GM21528 (cell line): ENCODE data around the gene FBXL20.
"Not testable (repeated sequence)": the region's sequence is repeated elsewhere in the genome, so short reads cannot be mapped to it uniquely, and the experiment has no call there.

ENCODE experiments used
- ATAC-seq: cut with Tn5 transposase; IDR thresholded peaks from one replicate; pipeline ENCODE4 v1.9.1; 2021; ENCODE audit warnings: mild to moderate bottlenecking, moderate library complexity; ENCODE audit not compliant: unreplicated experiment, low FRiP score

The FBXL20 gene

DNA sequence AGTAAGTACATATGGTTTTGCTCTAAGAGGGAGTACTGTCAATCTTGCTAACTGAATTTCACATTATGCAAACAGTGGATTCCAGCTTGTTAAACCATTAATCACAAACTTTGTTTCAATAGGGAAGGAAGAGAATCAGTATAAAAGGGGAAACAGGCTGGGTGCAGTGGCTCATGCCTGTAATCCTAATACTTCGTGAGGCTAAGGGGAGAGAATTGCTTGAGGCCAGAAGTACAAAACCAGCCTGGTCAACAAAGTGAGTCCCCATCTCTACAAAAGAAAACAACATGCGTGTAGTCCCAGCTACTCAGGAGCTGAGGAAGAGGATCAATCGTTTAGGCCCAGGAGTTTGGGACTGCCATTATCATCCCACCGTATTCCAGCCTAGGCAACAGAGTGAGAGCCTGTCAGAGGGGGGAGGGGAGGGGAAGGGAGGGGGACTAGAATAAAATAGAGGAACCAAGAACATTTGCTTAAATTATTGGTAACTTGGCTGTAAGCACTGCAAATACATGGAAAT lies 65.7 kb downstream of the FBXL20 start:
- ATAC-seq, result no peak

DNA sequence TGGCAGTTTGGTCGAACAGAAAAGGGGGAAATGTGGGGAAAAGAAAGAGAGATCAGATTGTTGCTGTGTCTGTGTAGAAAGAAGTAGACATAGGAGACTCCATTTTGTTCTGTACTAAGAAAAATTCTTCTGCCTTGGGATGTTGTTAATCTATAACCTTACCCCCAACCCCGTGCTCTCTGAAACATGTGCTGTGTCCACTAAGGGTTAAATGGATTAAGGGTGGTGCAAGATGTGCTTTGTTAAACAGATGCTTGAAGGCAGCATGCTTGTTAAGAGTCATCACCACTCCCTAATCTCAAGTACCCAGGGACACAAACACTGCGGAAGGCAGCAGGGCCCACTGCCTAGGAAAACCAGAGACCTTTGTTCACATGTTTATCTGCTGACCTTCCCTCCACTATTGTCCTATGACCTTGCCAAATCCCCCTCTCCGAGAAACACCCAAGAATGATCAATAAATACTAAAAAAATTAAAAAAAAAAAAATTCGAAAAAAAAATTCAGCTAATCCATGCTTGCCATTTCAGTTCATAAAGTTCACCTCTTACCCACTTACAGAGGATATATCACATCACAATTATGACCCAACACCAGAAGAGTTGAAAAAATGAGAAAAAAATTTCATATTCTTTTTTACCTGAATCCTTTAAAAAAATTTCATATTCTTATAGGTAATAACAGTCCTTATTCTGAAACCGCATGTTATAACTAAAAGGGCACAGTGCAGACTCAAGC lies 67.2 kb downstream of the FBXL20 start:
- not testable (repeated sequence) for ATAC-seq

DNA sequence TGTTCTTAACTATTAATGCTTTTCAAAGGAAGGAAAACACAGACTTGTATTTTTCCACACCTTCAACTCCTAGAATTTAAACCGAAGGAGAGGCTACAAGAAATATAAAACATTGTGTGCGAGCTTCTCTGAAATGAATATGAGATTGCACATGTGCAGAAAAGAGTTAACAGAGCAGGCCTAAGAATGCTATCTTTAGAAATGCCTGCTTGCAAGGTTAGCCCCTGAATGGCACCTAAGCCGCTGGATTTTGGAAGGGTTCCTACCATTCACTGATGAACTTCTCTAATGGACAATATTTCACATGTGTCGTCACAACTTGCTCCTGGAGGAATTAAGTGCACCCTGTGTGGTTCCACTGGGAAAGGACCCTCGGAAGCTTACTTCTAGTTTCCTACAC lies 69.3 kb downstream of the FBXL20 start:
- ATAC-seq, result no peak

DNA sequence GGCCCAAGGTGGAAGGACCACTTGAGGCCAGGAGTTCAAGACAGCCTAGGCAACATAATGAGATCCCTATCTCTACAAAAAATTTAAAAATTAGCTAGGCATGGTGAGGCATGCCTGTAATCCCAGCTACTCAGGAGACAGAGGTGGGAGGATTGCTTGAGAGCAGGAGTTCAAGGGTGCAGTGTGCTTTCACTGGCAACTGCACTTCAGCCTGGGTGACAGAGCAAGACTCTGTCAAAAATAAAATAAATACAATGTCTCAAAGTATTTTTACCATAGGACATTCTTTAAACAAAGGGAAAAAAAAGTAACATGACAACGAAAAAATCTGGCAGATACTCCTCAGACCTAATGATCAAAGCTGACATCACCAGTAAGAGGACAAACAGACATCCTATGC lies 72.6 kb downstream of the FBXL20 start:
- no peak for ATAC-seq

DNA sequence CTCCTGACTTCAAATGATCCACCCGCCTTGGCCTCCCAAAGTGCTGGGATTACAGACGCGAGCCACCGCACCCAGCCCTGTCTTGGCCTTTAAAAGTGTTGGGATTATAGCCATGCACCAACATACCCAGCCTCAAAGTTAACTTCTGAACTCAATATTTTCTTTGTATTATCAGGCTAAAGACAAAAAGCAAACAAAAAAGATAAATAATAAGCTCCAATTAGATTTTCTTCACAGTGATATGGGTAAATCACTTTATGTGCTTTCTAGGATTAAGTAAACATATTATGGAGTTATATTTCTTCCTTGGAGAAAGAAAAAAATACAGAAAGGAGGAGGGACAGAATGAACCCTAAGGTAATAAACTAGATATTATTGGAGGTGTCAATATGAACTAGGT lies 74.3 kb downstream of the FBXL20 start:
- no peak for ATAC-seq

DNA sequence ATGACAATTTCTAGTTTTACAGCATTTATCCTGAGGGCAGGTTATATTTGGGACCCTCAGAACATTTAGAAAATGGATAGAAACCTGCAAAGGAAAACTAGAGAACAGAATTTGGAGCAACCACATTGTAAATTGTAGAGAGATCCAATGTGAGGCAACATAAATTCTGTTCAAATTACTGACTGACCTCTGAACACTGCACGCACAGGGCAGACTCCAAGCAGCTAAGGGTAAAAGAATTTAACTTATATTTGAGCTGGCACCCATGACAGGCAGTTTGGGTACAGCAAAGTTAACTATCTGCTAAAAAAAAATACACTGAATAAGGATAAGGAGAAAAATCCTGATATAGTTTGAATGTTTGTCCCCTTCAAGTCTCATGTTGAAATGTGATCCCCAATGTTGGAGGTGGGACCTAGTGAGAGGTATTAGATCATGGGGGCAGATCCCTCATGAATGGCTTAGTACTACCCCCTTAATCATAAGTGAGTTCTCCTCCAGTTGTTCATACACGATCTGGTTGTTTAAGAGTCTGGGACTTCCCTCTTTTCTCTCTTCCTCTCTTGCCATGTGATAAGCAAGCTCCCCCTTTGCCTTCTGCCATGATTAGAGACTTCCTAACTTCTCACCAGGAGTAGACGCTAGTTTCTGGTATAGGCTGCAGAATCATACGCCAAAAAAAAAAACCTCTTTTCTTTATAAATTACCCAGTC lies 75.7 kb downstream of the FBXL20 start:
- ATAC-seq, result no peak

DNA sequence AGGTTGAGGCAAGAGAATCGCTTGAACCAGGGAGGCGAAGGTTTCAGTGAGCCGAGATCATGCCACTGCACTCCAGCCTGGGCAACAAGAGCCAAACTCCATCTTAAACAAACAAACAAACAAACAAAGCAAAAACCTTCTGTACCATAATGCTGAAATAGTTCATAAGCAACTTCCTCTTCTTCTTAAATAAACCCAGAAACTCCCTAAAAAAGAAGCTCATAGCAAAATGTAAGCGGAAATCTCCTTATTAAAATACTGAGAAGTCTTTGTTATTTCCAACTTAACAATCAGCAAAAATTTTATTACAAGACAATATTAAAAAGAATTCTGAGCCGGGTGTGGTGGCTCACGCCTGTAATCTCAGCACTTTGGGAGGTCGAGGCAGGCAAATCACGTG lies 82.8 kb downstream of the FBXL20 start:
- no peak for ATAC-seq

DNA sequence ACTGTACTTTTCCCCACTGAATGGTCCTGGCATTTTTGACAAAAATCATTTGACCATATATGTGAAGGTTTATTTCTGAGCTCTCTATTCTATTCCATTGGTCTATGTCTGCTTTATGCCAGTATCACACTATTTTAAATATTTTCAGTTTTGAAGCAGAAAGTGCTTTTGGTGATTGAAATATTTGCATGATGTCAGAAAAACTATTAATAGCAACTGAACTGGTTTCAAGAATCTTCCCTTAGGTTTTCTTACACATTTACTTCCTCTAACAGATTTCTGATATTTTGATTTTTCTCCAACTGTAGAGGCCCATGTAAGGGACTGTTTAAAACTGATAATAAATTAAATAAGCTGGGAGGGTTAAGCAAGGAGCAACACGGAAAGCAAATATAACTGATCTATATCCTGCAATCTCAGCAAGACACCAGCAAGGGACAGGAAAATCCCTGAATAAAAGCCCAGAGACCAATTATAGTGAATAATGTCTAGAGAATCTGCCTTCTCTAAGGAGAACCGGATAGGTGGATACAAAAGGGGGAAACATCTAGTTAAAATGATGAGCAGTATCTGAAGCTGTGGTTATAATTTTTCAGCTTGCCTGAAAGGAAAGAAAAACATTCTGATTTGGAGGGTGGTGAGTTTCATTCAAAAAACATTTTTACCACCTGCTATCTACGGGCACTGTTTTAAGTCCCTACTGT lies 94.8 kb downstream of the FBXL20 start:
- no peak for ATAC-seq

DNA sequence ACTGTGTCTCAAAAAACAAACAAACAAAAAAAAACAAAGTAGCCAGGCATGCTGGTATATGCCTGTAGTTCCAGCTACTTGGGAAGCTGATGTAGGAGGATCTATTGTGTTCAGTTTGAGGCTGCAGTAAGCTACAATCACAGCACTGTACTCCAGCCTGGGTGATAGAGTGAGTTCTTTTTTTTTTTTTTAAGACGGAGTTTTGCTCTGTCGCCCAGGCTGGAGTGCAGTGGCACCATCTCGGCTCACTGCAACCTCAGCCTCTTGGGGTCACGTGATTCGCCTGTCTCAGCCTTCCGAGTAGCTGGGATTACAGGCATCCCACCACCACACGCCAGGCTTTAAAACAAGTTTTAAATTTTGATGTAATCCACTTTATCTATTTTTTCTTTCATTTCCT lies 95.4 kb downstream of the FBXL20 start:
- ATAC-seq, result no peak

DNA sequence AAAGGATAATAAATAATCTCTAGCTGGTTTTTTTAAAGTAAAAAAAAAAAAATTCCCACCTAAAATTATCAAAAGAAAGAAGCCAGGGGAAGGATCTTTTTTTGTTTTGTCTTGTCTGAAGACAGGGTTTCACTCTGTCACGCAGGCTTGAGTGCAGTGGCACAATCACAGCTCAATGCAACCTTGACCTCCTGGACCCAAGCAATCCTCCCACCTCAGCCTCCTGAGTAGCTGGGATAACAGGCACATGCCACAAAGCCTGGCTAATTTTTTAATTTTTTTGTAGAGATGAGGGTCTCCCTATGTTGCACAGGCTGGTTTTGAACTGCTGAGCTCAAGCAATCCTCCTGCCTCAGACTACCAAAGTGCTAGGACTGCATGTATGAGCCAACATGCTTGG lies 97.2 kb downstream of the FBXL20 start:
- ATAC-seq, result no peak

DNA sequence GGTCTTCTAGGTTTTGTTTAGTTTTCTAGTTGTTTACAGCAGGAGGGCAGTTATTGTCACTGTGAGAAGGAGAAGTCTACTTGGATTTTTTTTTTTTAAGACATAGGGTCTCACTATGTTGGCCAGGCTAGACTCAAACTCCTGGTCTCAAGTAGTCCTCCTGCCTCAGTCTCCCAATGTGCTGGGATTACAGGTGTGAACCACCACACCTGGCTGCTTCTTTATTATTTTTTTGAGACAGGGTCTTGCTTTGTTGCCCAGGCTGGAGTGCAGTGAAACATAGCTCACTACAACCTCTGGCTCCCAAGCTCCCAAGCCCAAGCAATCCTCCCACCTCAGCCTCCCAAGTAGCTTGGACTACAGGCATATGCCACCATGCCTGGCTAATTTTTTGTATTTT lies 107.4 kb downstream of the FBXL20 start:
- no peak for ATAC-seq

DNA sequence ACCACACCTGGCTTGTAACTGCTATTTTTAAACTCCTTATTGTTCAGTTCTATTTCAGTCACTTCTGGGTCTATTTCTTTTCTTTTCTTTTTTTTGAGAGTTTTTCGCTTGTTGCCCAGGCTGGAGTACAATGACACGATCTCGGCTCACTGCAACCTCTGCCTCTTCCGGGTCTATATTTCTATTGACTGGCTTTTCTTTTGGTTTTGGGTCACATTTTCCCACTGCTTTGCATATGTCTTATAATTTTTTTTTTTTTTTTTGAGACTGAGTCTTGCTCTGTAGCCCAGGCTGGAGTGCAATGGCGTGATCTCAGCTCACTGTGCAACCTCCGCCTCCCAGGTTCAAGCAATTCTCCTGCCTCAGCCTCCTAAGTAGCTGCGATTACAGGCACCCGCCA lies 108.9 kb downstream of the FBXL20 start:
- ATAC-seq, result not testable (repeated sequence)

DNA sequence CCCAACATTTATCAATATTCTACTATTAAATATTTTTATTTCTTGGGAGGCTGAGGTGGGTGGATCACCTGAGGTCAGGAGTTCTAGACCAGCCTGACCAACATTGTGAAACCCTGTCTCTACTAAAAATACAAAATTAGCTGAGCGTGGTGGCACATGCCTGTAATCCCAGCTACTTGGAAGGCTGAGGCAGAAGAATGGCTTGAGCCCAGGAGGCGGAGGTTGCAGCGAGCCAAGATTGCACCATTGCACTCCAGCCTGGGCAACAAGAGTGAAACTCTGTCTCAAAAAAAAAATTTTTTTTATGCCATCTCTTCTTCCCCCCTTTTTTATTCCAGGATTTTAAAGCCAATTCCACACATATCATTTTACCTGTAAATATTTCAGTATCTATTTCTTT lies 114.9 kb downstream of the FBXL20 start:
- not testable (repeated sequence) for ATAC-seq

DNA sequence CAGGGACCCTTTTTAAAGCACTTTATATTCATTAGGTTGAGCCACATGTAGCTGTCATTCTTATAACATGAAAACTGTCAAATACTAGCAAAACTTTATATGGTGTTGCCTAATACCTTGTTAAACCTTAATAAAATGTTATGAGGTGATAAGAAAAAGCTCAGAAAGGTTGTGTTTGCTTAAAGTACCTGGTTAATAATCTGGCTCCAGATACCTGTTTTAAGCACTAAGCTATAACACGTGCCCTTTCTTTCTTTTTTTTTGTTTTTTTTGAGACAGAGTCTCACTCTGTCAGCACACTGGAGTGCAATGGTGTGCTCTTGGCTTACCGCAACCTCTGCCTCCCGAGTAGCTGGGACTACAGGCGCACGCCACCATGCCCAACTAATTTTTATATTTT lies 116.7 kb downstream of the FBXL20 start:
- ATAC-seq, result no peak

DNA sequence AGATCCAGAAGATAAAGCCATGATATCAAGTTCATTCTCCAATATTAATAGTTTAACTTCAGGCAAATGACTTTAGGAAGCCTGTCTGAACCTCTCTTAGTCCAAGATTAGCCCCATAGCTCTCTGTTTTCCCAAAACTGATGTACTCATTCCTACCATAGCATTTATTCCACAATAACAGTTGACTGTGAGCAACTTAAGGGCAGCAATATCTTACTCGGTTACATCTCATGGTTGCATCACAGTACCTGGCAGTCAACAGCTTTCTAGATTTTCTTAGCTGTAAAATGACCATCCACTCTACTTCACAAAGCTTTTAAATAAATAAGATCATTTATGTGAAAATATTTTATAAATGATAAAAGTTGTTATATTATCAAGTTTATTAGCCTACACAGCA lies 117.5 kb downstream of the FBXL20 start:
- no peak for ATAC-seq

DNA sequence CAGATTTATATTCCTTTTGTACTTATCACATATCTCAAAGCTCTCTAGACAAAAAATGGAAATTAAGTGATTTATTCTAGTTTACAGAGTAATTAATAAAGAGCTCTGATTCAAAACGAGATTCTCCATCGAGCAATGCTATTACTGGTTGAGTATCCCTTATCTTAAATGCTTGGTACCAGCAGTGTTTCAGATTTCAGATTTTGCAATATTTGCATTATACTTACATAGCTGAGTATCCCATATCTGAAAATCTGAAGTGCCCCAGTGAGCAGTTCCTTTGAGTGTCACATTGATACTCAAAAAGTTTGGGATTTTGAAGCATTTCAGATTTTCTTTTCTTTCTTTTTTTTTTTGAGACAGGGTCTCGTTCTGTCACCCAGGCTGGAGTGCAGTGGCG lies 118.3 kb downstream of the FBXL20 start:
- no peak for ATAC-seq

DNA sequence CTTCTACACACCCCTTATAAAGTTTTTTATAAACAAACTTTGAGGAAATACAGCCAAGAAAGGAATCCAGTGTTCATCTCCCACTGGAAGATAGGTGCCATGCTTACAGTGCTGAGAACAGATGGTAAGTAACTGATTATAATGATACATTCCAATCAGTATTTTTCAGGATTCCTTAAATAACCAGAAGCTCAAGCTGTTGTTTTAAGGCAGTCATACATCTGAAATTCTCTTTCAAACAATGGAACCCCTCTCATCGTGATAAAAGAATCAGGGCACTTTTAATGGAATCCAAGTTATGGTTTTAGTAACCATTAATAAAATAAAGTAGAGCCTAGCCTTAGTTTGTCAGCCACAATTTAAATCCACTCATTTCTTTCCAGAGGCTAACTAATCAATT lies 119.6 kb downstream of the FBXL20 start:
- no peak for ATAC-seq

DNA sequence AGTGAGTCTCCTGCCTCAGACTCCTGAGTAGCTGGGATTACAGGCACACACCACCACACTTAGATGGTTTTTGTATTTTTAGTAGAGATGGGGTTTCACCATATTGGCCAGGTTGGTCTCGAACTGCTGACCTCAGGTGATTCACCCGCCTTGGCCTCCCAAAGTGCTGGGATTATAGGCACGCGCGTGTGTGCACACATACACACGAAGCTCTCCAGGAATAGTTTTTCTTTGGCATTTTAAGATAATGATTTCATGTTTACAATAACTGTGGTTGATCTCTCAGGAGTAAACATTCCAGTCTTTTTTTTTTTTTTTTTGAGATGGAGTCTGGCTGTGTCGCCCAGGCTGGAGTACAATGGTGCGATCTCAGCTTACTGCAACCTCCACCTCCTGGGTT lies 123.2 kb downstream of the FBXL20 start:
- ATAC-seq, result not testable (repeated sequence)

DNA sequence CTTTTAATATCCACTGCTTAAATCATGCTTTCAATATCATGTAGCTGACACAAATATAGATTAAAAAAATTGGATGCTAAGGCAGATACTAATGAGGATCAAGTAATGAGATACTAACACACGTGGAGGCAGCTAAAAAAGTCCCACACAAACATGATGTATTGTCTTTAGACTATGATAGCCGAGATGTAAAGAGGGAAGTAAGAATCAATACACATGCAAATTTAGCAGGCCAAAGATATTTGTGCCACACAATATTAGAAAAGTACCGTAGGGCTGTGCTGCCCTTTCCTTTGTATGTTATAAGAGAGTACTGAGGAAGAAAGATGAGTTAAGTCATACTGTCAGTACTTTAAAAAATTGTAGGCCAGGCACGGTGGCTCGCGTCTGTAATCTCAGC lies 124.3 kb downstream of the FBXL20 start:
- no peak for ATAC-seq

DNA sequence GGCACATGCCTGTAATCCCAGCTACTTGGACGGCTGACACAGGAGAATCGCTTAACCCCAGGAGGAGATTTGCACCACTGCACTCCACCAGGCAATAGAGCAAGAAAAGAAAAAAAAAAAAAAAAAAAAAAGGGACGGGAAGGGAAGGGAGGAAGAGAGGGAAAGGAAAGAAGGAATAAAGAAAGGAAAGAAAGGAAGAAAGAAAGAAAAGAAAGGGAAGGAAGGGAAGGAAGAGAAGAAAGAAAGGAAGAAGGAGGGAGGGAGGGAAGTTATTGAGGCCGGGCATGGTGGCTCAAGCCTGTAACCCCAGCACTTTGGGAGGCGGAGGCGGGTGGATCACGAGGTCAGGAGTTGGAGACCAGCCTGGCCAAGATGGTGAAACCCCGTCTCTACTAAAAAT lies 125.3 kb downstream of the FBXL20 start:
- no peak for ATAC-seq

DNA sequence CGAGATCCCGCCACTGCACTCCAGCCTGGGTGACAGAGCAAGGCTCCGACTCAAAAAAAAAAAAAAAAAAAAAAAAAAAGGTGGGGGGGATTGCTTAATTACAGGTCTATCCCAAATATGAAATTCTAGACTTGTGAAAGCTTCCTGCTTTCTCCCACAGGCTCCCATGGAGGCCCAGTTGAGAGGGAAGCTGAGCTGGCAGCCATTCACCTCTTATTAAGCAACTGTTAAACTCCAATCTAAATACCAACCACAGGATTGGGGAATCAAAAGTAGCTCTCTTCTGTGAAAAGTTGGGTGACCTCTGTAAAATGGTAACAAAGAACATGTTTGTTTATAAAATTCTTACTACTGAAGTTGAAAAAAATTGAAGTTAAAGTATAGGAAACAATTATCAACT lies 129.9 kb downstream of the FBXL20 start:
- no peak for ATAC-seq
